Stomach smooth muscle (tissue), 2 donors: Measurements from ENCODE around the gene LRIT2.

Experiments used
- H3K27ac ChIP-seq: one replicate; pipeline ENCODE4 v1.7.0; 2013; ENCODE audit warnings: mild to moderate bottlenecking, low read length, inconsistent platforms
- H3K27me3 ChIP-seq, 2 donors: one replicate each; pipeline ENCODE4 v1.7.0; 2013; ENCODE audit warnings: low read length in 2 of 2; ENCODE audit not compliant: insufficient read depth in 2 of 2, control insufficient read depth in 1 of 2
- H3K36me3 ChIP-seq, 2 donors: one replicate each; pipeline ENCODE4 v1.7.0; 2013; ENCODE audit warnings: low read length in 2 of 2; ENCODE audit not compliant: control insufficient read depth in 2 of 2, insufficient read depth in 2 of 2
- H3K4me1 ChIP-seq: one replicate; pipeline ENCODE4 v1.7.0; 2013; ENCODE audit warnings: low read length; ENCODE audit not compliant: control insufficient read depth, insufficient read depth
- H3K4me3 ChIP-seq, 2 donors: one replicate each; pipeline ENCODE4 v1.7.0; 2013; ENCODE audit warnings: low read length in 2 of 2
- H3K9ac ChIP-seq, 2 donors: one replicate each; pipeline ENCODE4 v1.7.0; 2013; ENCODE audit warnings: low read length in 2 of 2, mild to moderate bottlenecking in 1 of 2
- H3K9me3 ChIP-seq, 2 donors: one replicate each; pipeline ENCODE4 v1.7.0; 2013; ENCODE audit warnings: low read length in 2 of 2; ENCODE audit not compliant: control insufficient read depth in 2 of 2
- donor health status: healthy.
- donor health status: Pancreatic carcinoma.

The LRIT2 gene

DNA sequence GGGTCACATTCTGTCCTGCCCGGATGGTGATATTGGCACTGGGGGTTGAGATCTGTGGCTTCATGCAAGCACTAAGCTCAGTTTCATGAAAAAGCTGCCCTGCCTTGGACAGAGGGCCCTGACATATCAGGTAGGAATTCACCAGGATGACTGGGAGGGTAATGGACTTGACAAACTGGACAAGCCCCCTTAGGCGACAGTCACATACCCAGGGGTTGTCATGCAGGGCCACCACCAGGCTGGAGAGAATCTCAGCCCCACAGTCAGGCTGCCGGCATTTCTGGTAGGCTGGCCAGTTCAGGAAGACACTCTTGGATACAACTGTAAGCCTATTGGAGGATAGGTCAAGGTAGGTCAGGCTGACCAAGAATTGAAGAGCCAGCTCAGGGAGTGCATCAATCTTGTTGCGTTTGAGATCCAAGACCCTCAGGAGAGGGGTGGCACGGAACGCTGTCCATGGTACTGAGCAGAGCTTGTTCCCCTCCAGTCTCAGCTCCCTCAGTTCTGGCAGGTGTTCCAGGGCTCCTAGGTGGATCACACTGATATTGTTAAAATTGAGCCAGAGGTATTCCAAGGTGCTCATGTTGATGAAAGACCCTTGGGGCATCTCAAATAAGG lies 824 bp downstream of the LRIT2 start:
- H3K4me1 ChIP-seq: no peaks in the 10 kb centered on the region
- H3K36me3 ChIP-seq: no peaks in the 10 kb centered on the region
- no peaks in the 10 kb centered on the region for H3K9me3 ChIP-seq

DNA sequence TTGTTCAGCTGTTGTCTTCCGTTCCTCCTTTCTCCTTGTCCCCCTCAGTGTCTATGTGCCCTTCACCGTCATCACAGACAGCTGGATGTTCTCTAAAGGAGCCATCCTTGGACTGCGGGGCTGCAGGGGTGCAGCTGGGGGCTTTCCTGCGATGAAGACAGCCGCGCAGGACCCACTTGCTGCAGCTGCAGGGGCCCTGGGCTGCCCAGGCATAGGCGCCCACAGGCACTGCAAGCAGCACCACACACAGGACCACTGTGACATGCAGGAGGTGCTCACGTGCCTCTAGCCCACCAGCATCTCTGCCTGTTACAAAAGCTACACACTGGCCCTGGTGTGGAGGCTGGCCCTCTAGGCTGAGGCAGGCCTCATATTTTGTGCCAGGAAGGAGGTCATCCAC lies 3.4 kb downstream of the LRIT2 start:
- Histone ChIP-seq H3K36me3 (no peaks in the 10 kb centered on the region), H3K27ac (no peak overlapping the region), H3K9me3 (no peaks in the 10 kb centered on the region), H3K4me3 (no peak overlapping the region), H3K4me1 (no peaks in the 10 kb centered on the region), H3K9ac (no peak overlapping the region), H3K27me3 (peaks cover 3 to 11% of the 10 kb centered on the region in 2 donors)

More for the DNA sequence above, 824 bp downstream of the LRIT2 start:
- no peak overlapping the region for H3K4me3 ChIP-seq
- H3K9ac ChIP-seq: no peak overlapping the region
- no peak overlapping the region for H3K27ac ChIP-seq
- peaks cover 3 to 8% of the 10 kb centered on the region in 2 donors for H3K27me3 ChIP-seq

DNA sequence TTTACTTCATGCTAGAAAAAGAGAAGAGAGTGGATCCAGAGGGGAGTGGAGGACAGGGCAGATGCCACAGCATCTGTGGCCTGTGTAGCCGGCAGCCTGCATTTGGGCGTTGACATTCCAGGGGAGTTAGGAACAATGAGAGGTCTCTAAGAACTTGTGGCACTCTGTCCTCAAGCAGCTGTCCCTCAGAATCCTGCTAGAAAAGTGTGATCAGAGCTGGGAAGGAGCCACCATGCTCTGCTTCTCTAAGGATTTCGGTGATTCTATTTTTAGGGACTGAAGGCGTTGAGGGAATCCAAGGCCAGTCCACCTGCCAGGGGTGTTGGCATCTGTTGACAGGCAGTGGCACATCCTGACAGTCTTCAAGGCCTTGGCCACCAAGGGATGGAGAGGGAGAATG lies 7.6 kb downstream of the LRIT2 start:
- no peaks in the 10 kb centered on the region for H3K9me3 ChIP-seq
- no peaks in the 10 kb centered on the region for H3K36me3 ChIP-seq
- H3K27ac ChIP-seq: no peak overlapping the region
- no peaks in the 10 kb centered on the region for H3K4me1 ChIP-seq
- H3K4me3 ChIP-seq: no peak overlapping the region
- H3K27me3 ChIP-seq: peaks cover 0 to 9% of the 10 kb centered on the region in 2 donors
- no peak overlapping the region for H3K9ac ChIP-seq

DNA sequence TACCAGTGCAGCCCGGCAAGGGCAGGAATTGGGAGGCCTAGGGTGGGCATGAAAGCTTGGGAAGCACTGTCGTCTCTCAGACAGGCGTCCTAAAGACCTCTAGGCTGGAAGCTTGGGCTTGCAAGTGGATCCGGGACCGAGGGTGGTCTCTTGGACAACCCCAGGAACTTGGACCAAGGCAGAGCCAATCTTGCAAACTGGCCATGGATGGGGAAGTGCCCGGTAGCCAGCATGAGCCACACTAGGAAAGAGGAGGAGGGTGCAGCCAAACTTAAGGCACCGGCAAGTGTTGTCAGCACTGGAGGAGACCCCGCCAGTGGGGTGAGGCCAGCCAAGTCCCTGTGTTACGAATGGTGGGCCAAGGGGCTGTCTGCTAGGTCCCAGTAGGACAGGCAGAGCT lies 8.5 kb downstream of the LRIT2 start:
- Histone ChIP-seq H3K4me1 (no peaks in the 10 kb centered on the region), H3K9me3 (no peaks in the 10 kb centered on the region), H3K36me3 (no peaks in the 10 kb centered on the region), H3K4me3 (no peak overlapping the region), H3K27me3 (peaks cover 0 to 7% of the 10 kb centered on the region in 2 donors), H3K27ac (no peak overlapping the region), H3K9ac (no peak overlapping the region)

DNA sequence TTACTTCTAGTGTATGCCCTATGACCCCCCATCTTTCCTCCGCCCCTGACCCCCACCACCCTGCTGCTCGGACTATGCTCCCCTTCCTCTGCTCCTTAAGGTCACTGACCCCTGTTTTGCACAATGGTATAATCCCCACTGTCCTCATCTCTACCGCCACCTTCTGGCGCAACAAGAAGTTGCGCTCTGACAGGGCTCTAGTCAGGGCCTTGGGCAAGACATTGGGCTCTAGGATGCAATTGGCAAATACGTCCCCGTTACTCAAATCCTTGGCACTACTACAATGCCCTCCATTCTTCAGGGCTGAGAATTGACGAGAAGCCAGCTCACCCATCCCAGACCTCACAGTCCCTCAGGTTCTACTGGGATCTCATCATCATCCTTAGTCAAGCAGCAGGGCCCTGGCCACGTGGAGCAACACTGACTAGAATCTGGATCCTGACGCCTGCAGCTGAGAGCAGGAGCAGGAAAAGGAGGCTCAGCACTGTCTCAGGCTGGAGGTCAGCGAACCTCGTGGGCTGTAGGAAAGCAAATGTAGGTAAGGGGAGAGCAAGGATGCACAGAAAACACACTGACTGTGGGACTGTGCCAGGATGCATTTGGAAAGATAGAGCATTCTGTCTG lies 10.6 kb downstream of the LRIT2 start:
- no peaks in the 10 kb centered on the region for H3K9me3 ChIP-seq
- no peaks in the 10 kb centered on the region for H3K4me1 ChIP-seq
- no peak overlapping the region for H3K9ac ChIP-seq
- no peak overlapping the region for H3K4me3 ChIP-seq
- no peaks in the 10 kb centered on the region for H3K36me3 ChIP-seq
- peaks cover 0 to 7% of the 10 kb centered on the region in 2 donors for H3K27me3 ChIP-seq
- no peak overlapping the region for H3K27ac ChIP-seq

DNA sequence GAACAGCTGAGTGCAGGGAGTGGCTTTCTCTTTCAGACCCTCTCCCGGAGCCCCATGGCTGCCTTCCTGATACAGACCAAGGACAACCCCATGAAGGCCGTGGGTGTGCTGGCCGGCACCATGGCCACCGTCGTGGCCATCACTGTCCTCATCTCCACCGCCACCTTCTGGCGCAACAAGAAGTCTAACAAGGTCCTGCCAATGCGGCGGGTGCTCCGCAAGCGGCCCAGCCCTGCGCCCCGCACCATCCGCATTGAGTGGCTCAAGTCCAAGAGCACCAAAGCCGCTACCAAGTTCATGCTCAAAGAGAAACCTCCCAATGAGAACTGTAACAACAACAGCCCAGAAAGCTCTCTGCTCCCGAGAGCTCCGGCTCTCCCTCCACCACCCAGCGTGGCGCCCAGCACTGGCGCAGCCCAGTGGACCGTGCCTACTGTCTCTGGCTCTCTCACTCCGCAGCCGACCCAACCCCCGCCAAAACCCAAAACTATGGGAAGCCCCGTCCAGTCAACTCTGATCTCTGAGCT lies 11.2 kb downstream of the LRIT2 start:
- Histone ChIP-seq H3K27me3 (peaks cover 0 to 7% of the 10 kb centered on the region in 2 donors), H3K9me3 (no peaks in the 10 kb centered on the region), H3K36me3 (no peaks in the 10 kb centered on the region), H3K9ac (no peak overlapping the region), H3K27ac (no peak overlapping the region), H3K4me3 (no peak overlapping the region), H3K4me1 (no peaks in the 10 kb centered on the region)

DNA sequence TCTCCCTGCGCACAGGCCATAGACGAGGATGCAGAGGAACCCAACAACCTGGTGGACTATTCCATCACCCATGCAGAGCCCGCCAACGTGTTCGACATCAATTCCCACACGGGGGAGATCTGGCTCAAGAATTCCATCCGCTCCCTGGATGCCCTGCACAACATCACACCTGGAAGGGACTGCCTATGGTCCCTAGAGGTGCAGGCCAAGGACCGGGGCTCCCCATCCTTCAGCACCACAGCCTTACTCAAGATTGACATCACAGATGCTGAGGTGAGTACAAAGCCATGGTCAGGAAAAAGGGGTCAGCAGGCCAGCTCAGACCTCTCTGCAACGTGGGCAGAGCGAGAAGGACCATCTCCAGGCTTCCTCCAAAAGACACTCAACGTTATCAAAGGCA lies 12.3 kb downstream of the LRIT2 start:
- Histone ChIP-seq H3K4me3 (no peak overlapping the region), H3K27ac (no peak overlapping the region), H3K9me3 (no peaks in the 10 kb centered on the region), H3K36me3 (no peaks in the 10 kb centered on the region), H3K27me3 (peaks cover 0 to 9% of the 10 kb centered on the region in 2 donors), H3K4me1 (no peaks in the 10 kb centered on the region), H3K9ac (no peak overlapping the region)

DNA sequence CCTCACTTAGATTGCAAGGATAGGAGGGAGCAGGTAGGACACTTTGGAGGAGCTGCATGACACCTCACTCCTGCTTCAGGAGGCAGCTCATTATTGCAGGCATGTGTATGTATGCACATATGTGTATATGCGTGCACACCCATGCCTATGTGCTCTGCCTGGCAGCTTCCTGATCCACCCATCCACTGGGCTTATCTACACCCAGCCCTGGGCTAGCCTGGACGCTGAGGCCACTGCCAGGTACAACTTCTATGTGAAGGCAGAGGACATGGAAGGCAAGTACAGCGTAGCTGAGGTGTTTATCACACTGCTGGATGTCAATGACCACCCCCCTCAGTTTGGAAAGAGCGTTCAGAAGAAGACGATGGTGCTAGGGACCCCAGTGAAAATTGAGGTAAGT lies 13.3 kb downstream of the LRIT2 start:
- Histone ChIP-seq H3K9ac (no peak overlapping the region), H3K36me3 (no peaks in the 10 kb centered on the region), H3K4me3 (no peak overlapping the region), H3K27me3 (peaks cover 0 to 11% of the 10 kb centered on the region in 2 donors), H3K9me3 (no peaks in the 10 kb centered on the region), H3K4me1 (no peaks in the 10 kb centered on the region), H3K27ac (no peak overlapping the region)

DNA sequence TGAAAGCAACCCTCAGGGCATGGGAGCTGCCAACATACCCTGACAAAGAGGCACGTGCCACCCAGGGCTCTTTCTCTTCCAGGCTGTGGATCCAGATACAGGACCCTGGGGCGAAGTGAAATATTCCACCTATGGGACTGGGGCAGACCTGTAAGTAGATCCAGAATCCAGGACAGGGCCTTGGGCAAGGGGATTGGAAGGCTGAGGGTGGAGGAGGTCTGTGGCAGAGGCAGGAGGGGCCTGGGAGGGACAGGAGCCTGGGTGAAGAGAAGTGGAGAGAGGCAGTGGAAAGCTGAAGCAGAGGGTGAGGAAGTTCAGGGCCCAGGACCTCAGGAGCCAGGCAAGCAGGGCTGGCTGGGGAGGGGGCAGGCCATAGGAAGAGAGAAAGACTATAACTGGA lies 13.8 kb downstream of the LRIT2 start:
- Histone ChIP-seq H3K9me3 (no peaks in the 10 kb centered on the region), H3K27ac (no peak overlapping the region), H3K4me1 (no peaks in the 10 kb centered on the region), H3K4me3 (no peak overlapping the region), H3K27me3 (peaks cover 3 to 14% of the 10 kb centered on the region in 2 donors), H3K9ac (no peak overlapping the region), H3K36me3 (no peaks in the 10 kb centered on the region)

DNA sequence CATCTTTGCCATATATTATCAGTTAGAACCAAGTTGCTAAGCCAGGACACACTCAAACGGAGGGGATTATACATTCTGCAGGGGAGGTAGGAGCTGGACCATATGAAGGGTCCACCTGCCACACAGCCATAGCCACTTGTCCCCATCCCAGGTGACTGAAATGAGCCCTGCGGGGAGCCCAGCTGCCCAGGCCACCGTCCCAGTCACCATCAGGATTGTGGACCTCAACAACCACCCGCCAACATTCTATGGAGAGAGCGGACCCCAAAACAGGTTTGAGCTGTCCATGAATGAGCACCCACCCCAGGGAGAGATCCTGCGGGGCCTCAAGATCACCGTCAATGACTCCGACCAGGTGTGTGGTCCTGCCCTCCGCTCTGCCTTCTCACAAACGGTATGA lies 17.3 kb downstream of the LRIT2 start:
- peaks cover 3 to 11% of the 10 kb centered on the region in 2 donors for H3K27me3 ChIP-seq
- H3K9ac ChIP-seq: no peak overlapping the region
- no peaks in the 10 kb centered on the region for H3K4me1 ChIP-seq
- no peaks in the 10 kb centered on the region for H3K9me3 ChIP-seq
- H3K27ac ChIP-seq: no peak overlapping the region
- H3K4me3 ChIP-seq: no peak overlapping the region
- no peaks in the 10 kb centered on the region for H3K36me3 ChIP-seq

DNA sequence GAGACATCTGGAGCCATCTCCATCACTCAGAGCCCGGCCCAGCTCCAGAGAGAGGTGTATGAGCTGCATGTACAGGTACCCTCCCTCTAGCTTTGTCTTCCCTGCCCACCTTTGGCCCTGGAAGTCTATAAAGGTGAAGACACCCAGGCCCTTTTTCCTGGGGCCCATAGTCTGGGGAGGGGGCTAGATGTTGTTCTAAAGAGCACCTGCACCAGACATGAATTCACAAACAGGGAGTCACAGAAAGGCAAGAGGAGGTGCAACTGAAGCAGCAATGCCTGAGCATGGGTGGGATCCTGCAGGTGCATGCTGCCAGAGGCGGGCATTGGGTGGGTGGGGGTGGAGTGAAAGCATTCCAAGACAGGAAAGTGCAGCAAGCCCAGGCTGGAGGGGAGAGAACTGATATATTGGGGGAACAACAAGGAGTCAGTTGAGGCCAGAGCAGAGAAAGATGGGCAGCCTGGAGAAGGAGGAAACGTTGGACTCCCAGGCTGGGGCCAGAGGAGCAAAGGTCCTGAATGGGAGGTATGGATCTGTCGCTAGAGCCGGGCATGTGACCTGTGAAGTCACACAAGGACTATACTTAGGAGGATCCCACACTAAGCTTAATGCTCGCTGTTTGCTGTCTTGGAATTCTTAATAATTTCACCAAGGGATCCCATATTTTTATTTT lies 19.4 kb downstream of the LRIT2 start:
- Histone ChIP-seq H3K27ac (no peak overlapping the region), H3K36me3 (no peaks in the 10 kb centered on the region), H3K4me3 (no peak overlapping the region), H3K9ac (no peak overlapping the region), H3K9me3 (no peaks in the 10 kb centered on the region), H3K4me1 (no peaks in the 10 kb centered on the region), H3K27me3 (peaks cover 3 to 12% of the 10 kb centered on the region in 2 donors)
